Measurements from ENCODE around the gene CDC14B.
"Not testable (repeated sequence)": the region's sequence is repeated elsewhere in the genome, so short reads cannot be mapped to it uniquely, and the experiment has no call there.

CDC14B gene

DNA sequence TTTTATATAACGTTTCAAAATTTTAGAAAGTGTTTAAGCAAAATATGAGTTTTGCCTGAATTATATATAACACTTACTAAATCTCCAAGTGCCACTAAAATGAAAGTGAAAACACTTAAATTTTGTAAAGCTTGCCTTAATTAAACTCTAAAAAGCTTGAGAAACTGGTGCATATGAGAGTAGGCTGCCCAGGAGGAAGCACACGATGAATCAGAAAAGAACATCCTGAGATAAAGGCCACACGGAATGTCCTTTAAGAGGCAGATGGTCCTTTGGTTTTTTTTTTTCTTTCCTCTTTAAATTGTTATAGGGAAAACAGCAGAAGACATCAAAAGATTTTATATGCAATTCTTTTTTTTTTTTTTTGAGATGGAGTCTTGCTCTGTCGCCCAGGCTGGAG is 109.4 kb downstream of the CDC14B start:
- H3K4me3 ChIP-seq (ENCODE audit: low read depth, low read length) = no peak overlapping the region
- TF ChIP-seq, protein P1, sequence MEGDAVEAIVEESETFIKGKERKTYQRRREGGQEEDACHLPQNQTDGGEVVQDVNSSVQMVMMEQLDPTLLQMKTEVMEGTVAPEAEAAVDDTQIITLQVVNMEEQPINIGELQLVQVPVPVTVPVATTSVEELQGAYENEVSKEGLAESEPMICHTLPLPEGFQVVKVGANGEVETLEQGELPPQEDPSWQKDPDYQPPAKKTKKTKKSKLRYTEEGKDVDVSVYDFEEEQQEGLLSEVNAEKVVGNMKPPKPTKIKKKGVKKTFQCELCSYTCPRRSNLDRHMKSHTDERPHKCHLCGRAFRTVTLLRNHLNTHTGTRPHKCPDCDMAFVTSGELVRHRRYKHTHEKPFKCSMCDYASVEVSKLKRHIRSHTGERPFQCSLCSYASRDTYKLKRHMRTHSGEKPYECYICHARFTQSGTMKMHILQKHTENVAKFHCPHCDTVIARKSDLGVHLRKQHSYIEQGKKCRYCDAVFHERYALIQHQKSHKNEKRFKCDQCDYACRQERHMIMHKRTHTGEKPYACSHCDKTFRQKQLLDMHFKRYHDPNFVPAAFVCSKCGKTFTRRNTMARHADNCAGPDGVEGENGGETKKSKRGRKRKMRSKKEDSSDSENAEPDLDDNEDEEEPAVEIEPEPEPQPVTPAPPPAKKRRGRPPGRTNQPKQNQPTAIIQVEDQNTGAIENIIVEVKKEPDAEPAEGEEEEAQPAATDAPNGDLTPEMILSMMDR (IDR thresholded peaks at IDR 0.05; ENCODE audit: borderline replicate concordance, insufficient read depth, low read depth, low read length) = no peak

DNA sequence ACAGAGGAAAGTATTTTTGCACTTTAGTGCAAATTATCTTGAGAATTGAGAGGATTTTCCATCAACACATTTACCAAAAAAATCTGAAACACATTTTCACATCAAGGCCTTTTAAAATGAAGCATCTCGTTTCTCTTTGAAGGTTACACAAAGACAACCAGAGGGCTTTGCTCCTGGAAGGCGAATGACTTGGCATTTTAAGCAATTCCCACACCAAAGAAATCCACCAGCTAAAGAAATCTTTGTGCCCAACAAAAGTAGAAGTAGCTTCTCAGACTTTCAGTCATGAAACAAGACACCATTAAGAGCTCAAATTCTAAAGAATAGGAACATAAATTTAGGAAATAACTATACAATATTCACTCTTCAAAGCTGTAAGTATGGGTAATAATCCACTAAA is 109.8 kb downstream of the CDC14B start:
- TF ChIP-seq, protein P1 (IDR thresholded peaks at IDR 0.05; ENCODE audit: borderline replicate concordance, insufficient read depth, low read depth, low read length) = no peak
- no peak overlapping the region for H3K4me3 ChIP-seq (ENCODE audit: low read depth, low read length)

DNA sequence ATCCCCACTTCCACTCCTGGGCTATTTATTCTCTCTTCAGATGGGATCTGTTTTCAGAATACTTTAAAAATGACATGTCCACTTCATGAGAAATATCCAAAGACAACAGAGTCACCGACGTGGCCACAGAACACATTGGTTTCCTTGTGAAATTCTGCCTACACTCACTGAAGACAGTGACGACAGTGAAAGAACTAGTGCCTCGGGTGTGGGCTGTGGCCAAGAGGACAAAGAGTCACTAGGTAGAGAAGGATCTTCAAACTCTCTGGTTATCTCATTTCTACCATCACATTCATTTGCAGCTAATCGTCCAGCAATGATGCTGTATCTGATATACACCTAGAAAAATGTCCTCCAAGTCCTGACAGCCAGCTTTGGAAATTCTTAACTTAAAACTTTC is 110.6 kb downstream of the CDC14B start:
- no peak overlapping the region for H3K4me3 ChIP-seq (ENCODE audit: low read depth, low read length)
- TF ChIP-seq, protein P1 (IDR thresholded peaks at IDR 0.05; ENCODE audit: borderline replicate concordance, insufficient read depth, low read depth, low read length) = no peak

DNA sequence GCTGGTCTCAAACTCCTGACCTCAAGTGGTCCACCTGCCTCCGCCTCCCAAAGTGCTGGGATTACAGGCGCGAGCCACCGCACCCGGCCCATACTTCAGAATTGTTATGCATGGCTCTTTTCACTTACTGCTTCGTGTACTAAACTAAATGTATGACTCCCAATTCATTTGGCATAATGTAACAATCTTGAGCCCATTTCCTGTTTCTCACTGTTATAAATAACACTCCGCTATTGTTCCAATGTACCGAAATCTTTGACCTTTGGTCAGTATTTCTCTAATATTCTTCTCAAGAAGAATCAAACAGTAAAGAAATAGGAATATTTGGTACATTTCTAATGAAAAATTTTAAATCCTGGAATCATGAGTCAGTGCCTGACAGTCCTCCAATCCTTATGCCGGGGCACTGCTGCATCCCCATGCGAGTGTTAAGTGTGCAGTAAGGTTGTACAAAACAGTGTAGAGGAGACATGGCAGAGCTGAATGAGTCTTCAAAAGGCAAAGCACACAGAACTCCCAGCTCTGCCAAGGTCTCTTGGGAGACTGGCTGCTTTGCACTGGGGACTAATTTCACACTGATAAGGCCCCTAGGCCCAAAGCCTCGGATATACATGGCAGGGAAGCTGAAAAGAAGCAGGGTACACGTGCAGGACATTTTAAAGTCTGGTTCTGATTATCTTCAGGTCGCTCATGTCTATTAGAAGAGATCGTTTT is 111.3 kb downstream of the CDC14B start:
- TF ChIP-seq, protein P1 (IDR thresholded peaks at IDR 0.05; ENCODE audit: borderline replicate concordance, insufficient read depth, low read depth, low read length) = no peak
- no peak overlapping the region for H3K4me3 ChIP-seq (ENCODE audit: low read depth, low read length)

DNA sequence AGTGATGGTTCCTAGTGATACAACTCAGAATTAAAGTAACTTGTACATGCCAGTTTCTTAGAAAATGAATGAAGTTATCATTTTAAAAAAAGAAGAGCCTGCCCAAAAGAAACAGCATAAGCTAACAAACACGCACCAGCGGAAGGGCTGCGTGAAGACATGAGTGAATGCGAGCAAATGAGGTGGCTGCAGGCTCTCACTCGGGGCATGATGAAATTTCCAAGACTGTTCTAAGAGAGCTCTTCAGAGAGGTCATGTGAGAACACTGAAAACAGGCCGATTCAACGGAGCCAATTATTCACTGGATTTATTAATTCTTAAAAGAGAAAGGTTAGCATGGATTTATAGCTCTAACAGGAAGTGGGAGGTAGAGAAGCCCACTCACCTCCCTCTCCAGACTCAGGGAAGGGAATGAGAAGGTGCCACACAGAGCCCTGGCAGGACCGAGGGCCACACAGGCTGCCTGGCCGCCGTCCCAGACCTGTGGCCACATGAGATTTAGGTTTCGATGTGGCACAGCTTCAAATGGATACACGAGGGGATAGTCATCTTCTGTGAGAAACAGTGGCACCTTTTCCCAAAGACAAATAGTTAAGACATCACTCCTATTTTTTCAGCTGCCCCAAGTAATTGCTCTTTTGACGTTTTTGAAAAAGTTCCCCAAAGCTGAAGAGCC is 114.2 kb downstream of the CDC14B start:
- H3K4me3 ChIP-seq (ENCODE audit: low read depth, low read length) = no peak overlapping the region
- TF ChIP-seq, protein P1 (IDR thresholded peaks at IDR 0.05; ENCODE audit: borderline replicate concordance, insufficient read depth, low read depth, low read length) = no peak

DNA sequence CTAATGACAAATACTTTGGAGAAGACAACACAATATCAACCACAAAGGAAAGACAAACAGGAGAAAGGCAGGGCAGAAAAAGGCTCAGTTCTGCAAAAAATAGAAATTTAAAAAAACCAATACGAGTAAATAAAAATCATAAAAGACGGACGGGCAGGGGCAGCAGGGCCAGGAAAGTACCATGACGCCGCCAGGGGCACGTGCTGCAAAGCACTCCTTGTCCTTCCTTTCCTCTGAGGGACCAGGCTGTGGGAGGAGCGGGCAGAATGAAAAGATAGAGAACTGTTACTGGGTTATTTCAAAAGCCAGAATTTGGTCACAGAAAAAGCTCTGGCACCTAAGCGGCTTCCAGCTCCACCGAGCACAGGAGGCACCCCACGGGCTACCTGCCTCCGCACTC is 115.7 kb downstream of the CDC14B start:
- H3K4me3 ChIP-seq (ENCODE audit: low read depth, low read length) = no peak overlapping the region
- TF ChIP-seq, protein P1 (IDR thresholded peaks at IDR 0.05; ENCODE audit: borderline replicate concordance, insufficient read depth, low read depth, low read length) = no peak

DNA sequence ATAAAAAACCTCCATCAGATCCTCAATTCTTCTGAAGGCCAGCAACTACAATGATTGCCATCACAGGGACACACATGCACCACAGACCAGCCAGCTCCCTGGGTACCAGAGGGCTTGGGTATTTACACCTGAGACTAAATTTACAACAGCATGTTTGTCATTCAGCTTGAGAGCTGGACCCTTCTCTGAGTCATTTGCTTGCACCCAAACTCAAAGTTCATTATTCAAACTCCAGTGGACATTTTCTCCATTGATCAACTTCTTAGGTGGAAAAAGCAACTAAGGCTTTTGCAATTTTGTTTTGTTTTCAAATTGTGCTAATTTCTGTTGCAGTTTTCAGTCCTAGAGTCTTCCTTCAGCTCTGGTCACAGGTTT is 116.3 kb downstream of the CDC14B start:
- H3K4me3 ChIP-seq (ENCODE audit: low read depth, low read length) = not testable (repeated sequence)
